Stomach smooth muscle (tissue), 2 donors: ENCODE results near the gene RNH1.
A peak's percentile ranks its signal among the peaks of the same experiment; 100 is the strongest.
"Not testable (repeated sequence)": the region's sequence is repeated elsewhere in the genome, so short reads cannot be mapped to it uniquely, and the experiment has no call there.

Experiments used
- H3K27ac ChIP-seq: one replicate; pipeline ENCODE4 v1.7.0; 2013; ENCODE audit warnings: mild to moderate bottlenecking, low read length, inconsistent platforms
- H3K27me3 ChIP-seq, 2 donors: one replicate each; pipeline ENCODE4 v1.7.0; 2013; ENCODE audit warnings: low read length in 2 of 2; ENCODE audit not compliant: insufficient read depth in 2 of 2, control insufficient read depth in 1 of 2
- H3K36me3 ChIP-seq, 2 donors: one replicate each; pipeline ENCODE4 v1.7.0; 2013; ENCODE audit warnings: low read length in 2 of 2; ENCODE audit not compliant: control insufficient read depth in 2 of 2, insufficient read depth in 2 of 2
- H3K4me1 ChIP-seq: one replicate; pipeline ENCODE4 v1.7.0; 2013; ENCODE audit warnings: low read length; ENCODE audit not compliant: control insufficient read depth, insufficient read depth
- H3K4me3 ChIP-seq, 2 donors: one replicate each; pipeline ENCODE4 v1.7.0; 2013; ENCODE audit warnings: low read length in 2 of 2
- H3K9ac ChIP-seq, 2 donors: one replicate each; pipeline ENCODE4 v1.7.0; 2013; ENCODE audit warnings: low read length in 2 of 2, mild to moderate bottlenecking in 1 of 2
- H3K9me3 ChIP-seq, 2 donors: one replicate each; pipeline ENCODE4 v1.7.0; 2013; ENCODE audit warnings: low read length in 2 of 2; ENCODE audit not compliant: control insufficient read depth in 2 of 2
- donor health status: healthy.
- donor health status: Pancreatic carcinoma.

The RNH1 gene

DNA sequence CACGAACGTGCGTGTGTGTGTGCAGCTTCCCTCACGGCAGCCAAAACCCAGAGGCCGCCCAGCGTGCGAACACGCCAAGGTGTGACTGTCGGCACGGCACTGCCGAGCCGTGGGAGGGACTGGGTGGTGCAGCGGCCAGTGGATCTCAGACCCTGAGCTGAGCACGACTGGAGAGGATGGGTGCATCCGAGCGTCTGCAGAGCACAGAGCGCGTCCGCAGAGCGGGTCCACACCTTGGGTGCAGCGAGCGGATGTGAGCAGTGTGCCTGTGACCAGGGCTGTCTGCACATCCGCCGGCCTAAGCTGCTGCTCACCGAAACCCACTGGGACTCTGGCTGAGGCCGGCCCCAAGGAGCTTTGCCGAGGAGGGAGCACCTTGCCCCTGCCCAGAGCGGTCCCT is 34.2 kb downstream of the RNH1 start:
- Histone ChIP-seq H3K36me3 (peaks cover 5 to 6% of the 10 kb centered on the region in 2 donors), H3K27me3 (no peaks in the 10 kb centered on the region), H3K4me1 (peaks cover 14% of the 10 kb centered on the region), H3K9ac (no peak overlapping the region), H3K4me3 (no peak overlapping the region), H3K27ac (no peak overlapping the region), H3K9me3 (no peaks in the 10 kb centered on the region)

- no peak overlapping the region for H3K9ac ChIP-seq
Measured at GRCh38 chr11:472272-472671, 34.8 kb downstream of the RNH1 start.

DNA sequence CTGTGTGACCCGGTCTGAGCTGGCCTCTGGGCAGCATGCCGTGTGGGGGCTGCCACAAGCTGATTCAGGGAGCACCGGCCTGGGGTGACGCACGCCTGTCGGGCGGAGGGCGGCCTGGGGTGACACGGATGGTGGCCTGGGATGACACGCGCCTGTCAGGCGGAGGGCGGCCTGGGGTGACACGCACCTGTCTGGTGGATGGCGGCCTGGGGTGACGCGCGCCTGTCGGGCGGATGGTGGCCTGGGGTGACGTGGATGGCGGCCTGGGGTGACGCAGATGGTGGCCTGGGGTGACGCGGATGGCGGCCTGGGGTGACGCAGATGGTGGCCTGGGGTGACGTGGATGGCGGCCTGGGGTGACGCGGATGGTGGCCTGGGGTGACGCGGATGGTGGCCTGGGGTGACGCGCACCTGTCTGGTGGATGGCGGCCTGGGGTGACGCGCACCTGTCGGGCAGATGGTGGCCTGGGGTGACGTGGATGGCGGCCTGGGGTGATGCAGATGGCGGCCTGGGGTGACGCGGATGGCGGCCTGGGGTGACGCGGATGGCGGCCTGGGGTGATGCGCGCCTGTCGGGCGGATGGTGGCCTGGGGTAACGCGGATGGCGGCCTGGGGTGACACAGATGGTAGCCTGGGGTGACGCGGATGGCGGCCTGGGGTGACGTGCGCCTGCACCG is 35.4 kb downstream of the RNH1 start:
- H3K36me3 ChIP-seq = peaks cover 5 to 6% of the 10 kb centered on the region in 2 donors
- no peak overlapping the region for H3K4me3 ChIP-seq
- no peaks in the 10 kb centered on the region for H3K27me3 ChIP-seq
- no peak overlapping the region for H3K27ac ChIP-seq
- H3K9me3 ChIP-seq = no peaks in the 10 kb centered on the region
- peaks cover 14% of the 10 kb centered on the region for H3K4me1 ChIP-seq
- H3K9ac ChIP-seq = no peak overlapping the region

More at GRCh38 chr11:472272-472671, 34.8 kb downstream of the RNH1 start:
- H3K4me1 ChIP-seq = peaks cover 14% of the 10 kb centered on the region
- peaks cover 5 to 6% of the 10 kb centered on the region in 2 donors for H3K36me3 ChIP-seq
- H3K27ac ChIP-seq = no peak overlapping the region
- H3K9me3 ChIP-seq = no peaks in the 10 kb centered on the region
- no peaks in the 10 kb centered on the region for H3K27me3 ChIP-seq
- no peak overlapping the region for H3K4me3 ChIP-seq

DNA sequence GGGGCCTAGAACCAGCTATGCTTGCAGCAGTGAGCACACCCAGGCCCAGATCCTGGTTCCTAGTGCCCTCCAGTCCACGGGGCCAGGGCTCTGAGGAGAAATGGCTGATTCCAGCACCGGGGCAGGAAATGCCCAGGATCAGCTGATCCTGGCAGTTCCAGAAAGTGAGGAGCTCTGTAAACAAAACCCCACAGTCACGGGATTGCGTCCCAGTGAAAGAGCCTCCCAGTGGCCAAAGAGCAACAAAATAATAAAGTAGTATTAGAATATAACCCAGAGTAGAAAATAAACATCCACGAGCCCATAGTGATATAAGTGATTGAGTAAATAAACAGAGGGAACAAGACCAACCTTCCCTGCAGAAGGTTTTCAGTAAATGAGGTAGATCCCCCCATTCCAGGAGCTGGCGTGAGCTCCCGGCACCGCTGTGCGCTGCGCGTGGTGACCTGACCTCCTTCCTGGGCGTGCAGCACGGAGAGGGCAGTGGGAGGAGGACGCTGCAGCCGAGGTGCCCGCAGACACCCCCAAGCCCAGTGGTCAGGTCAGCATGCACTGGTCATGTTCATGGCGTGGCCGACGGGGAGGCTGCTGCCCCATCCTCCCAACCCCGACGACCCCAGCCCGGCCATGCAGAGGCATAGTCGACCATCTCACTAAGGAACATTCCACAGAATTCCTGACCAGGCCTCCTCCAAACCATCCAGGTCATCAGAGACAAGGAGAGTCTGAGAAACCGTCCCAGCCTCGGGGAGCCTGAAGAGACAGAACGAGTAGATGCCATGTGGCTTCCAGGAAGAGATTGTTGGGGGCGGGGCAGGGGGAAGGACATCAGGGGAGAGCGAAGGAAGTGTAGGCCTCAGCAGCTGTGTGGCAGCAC is 37.1 kb downstream of the RNH1 start:
- peak overlapping the region; percentile 71 for H3K27ac ChIP-seq
- H3K36me3 ChIP-seq = peaks cover 1 to 4% of the 10 kb centered on the region in 2 donors
- H3K27me3 ChIP-seq = no peaks in the 10 kb centered on the region
- H3K4me3 ChIP-seq = peak overlapping the region; percentile 47 to 68
- H3K4me1 ChIP-seq = peaks cover 14% of the 10 kb centered on the region
- peak overlapping the region; percentile 51 to 52 for H3K9ac ChIP-seq
- H3K9me3 ChIP-seq = no peaks in the 10 kb centered on the region

DNA sequence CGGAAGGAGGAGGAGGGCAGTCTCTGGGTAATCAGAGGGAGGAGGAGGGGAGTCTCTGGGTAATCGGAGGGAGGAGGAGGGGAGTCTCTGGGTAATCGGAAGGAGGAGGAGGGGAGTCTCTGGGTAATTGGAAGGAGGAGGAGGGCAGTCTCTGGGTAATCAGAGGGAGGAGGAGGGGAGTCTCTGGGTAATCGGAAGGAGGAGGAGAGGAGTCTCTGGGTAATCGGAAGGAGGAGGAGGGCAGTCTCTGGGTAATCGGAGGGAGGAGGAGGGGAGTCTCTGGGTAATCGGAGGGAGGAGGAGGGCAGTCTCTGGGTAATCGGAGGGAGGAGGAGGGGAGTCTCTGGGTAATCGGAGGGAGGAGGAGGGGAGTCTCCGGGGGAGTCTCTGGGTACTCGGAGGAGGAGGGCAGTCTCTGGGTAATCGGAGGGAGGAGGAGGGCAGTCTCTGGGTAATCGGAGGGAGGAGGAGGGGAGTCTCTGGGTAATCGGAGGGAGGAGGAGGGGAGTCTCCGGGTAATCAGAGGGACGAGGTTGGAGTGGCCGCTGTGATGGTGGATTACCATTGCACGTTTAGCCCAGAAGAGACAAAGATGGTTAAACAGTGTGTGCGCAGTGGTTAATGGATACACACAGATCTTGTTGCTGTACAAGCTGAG is 37.9 kb downstream of the RNH1 start:
- not testable (repeated sequence) for H3K27me3 ChIP-seq, H3K36me3 ChIP-seq, H3K9me3 ChIP-seq
- Histone ChIP-seq H3K9ac (peak overlapping the region; percentile 51 to 52), H3K4me1 (peaks cover 14% of the 10 kb centered on the region), H3K27ac (peak overlapping the region; percentile 71), H3K4me3 (peak overlapping the region; percentile 47 to 68)

- Histone ChIP-seq H3K9me3 (no peaks in the 10 kb centered on the region), H3K9ac (peak overlapping the region in 1 of 2 donors; percentile 22), H3K4me3 (no peak overlapping the region), H3K27ac (peak overlapping the region; percentile 71), H3K36me3 (peaks cover 2 to 3% of the 10 kb centered on the region in 2 donors), H3K4me1 (peaks cover 14% of the 10 kb centered on the region), H3K27me3 (no peaks in the 10 kb centered on the region)
Measured at GRCh38 chr11:468493-468892, 38.5 kb downstream of the RNH1 start.

GRCh38 chr11:468036-468435 is 39.0 kb downstream of the RNH1 start:
- H3K9me3 ChIP-seq = no peaks in the 10 kb centered on the region
- peaks cover 2 to 3% of the 10 kb centered on the region in 2 donors for H3K36me3 ChIP-seq
- no peak overlapping the region for H3K9ac ChIP-seq
- H3K27me3 ChIP-seq = no peaks in the 10 kb centered on the region
- H3K4me1 ChIP-seq = peaks cover 14% of the 10 kb centered on the region
- peak overlapping the region; percentile 71 for H3K27ac ChIP-seq
- no peak overlapping the region for H3K4me3 ChIP-seq

GRCh38 chr11:465896-466530 is 41.0 kb downstream of the RNH1 start:
- H3K9ac ChIP-seq = no peak overlapping the region
- H3K36me3 ChIP-seq = peaks cover 7 to 9% of the 10 kb centered on the region in 2 donors
- peaks cover 14% of the 10 kb centered on the region for H3K4me1 ChIP-seq
- H3K27ac ChIP-seq = no peak overlapping the region
- no peaks in the 10 kb centered on the region for H3K9me3 ChIP-seq
- H3K4me3 ChIP-seq = no peak overlapping the region
- no peaks in the 10 kb centered on the region for H3K27me3 ChIP-seq

GRCh38 chr11:464316-464715 is 42.7 kb downstream of the RNH1 start:
- peaks cover 13 to 17% of the 10 kb centered on the region in 2 donors for H3K36me3 ChIP-seq

GRCh38 chr11:462107-462890 is 44.7 kb downstream of the RNH1 start:
- H3K27me3 ChIP-seq = no peaks in the 10 kb centered on the region
- H3K9me3 ChIP-seq = no peaks in the 10 kb centered on the region
- peaks cover 13 to 17% of the 10 kb centered on the region in 2 donors for H3K36me3 ChIP-seq
- no peaks in the 10 kb centered on the region for H3K4me1 ChIP-seq
- H3K9ac ChIP-seq = no peak overlapping the region
- H3K27ac ChIP-seq = no peak overlapping the region
- no peak overlapping the region for H3K4me3 ChIP-seq

More at GRCh38 chr11:464316-464715, 42.7 kb downstream of the RNH1 start:
- Histone ChIP-seq H3K4me1 (peaks cover 4% of the 10 kb centered on the region), H3K27me3 (no peaks in the 10 kb centered on the region), H3K4me3 (no peak overlapping the region), H3K9ac (no peak overlapping the region), H3K9me3 (no peaks in the 10 kb centered on the region), H3K27ac (no peak overlapping the region)
